Tibial nerve (tissue), 4 donors: ENCODE results near the gene SPG21. TPM values are rescaled to one million over a fixed set of nuclear protein-coding genes. Genes with fewer than 3 reads are reported as not detected.
A peak's percentile ranks its signal among the peaks of the same experiment; 100 is the strongest.

Experiments
- DNase-seq, 2 donors: peaks; one replicate each; pipeline ENCODE4 v3.0.0-alpha.2; 2019; ENCODE audit warnings: low spot score in 2 of 2
- H3K27ac ChIP-seq, 4 donors: fragments of 200-600 bp; sonication (generic) in 3 of 4; one replicate each; pipeline ENCODE4 v1.5.1; 2017 to 2019; ENCODE audit warnings: mild to moderate bottlenecking in 1 of 4
- H3K27me3 ChIP-seq, 2 donors: fragments of 200-600 bp; sonication (generic) in 1 of 2; one replicate each; pipeline versions ENCODE4 v1.5.1 to v1.6.0; 2017 to 2019
- H3K36me3 ChIP-seq, 3 donors: fragments of 200-600 bp; sonication (generic); one replicate each; pipeline ENCODE4 v1.5.1; 2018 to 2019
- H3K4me1 ChIP-seq, 4 donors: fragments of 200-600 bp; sonication (generic) in 3 of 4; one replicate each; pipeline ENCODE4 v1.5.1; 2017 to 2019
- H3K4me3 ChIP-seq, 4 donors: fragments of 200-600 bp; sonication (generic) in 3 of 4; one replicate each; pipeline ENCODE4 v1.5.1; 2017 to 2019; ENCODE audit warnings: mild to moderate bottlenecking in 1 of 4, moderate library complexity in 1 of 4
- H3K9me3 ChIP-seq, 4 donors: fragments of 200-600 bp; sonication (generic) in 3 of 4; one replicate each; pipeline ENCODE4 v1.5.1; 2017 to 2019
- CTCF ChIP-seq, 5 experiments: fragments of 200-600 bp in 3 of 5; fragments of 450-650 bp in 2 of 5; sonication (generic) in 3 of 5; IDR thresholded peaks; one replicate each; pipeline ENCODE4 v1.5.1; 2016 to 2019; ENCODE audit warnings: antibody characterized with exemption in 5 of 5, mild to moderate bottlenecking in 3 of 5, moderate library complexity in 2 of 5
- EP300 ChIP-seq, 2 donors: sonication (generic); formaldehyde crosslinking; IDR thresholded peaks; one replicate each; pipeline ENCODE4 v1.6.1; 2017; ENCODE audit warnings: antibody characterized with exemption in 2 of 2, mild to moderate bottlenecking in 1 of 2
- POLR2A ChIP-seq, 2 donors: fragments of 450-650 bp; IDR thresholded peaks; one replicate each; pipeline ENCODE4 v1.6.1; 2017; ENCODE audit warnings: antibody characterized with exemption in 2 of 2, mild to moderate bottlenecking in 2 of 2, moderate library complexity in 2 of 2
- WGBS, 2 donors: methylation state at CpG; one replicate each; pipeline ENCODE4 v1.1.5; 2018; 5-methylcytosine and 5-hydroxymethylcytosine counted together
- total RNA-seq, 4 donors: library from RNA; depleted of rRNA; stranded (reverse); fragments of >200 nt; gene quantifications; one replicate each; pipeline ENCODE4 v1.1.0, GENCODE V29; 2016

The SPG21 gene
- total RNA-seq, 4 donors from 2014 or later: 80.4 to 90.6 (median 86.3) TPM

GRCh38 chr15:65008983-65009382 is 19.3 kb upstream of the SPG21 start:
- Histone ChIP-seq H3K27ac (no peak overlapping the region), H3K36me3 (peaks cover 0 to 72% (median 10%) of the 10 kb centered on the region in 3 donors), H3K4me3 (no peak overlapping the region), H3K9me3 (peaks cover 0 to 6% (median 0%) of the 10 kb centered on the region in 4 donors), H3K27me3 (no peaks in the 10 kb centered on the region), H3K4me1 (no peaks in the 10 kb centered on the region)
- DNase-seq: no peak
- TF ChIP-seq EP300 (IDR thresholded peaks at IDR 0.05): no peak
- peak in 1 of 5 experiments; percentile 18 for TF ChIP-seq CTCF (IDR thresholded peaks at IDR 0.05)
- WGBS, 2 donors: 43 to 46% methylated on average over 2 of the region's 2 CpGs

GRCh38 chr15:65006876-65007275 is 17.2 kb upstream of the SPG21 start:
- Histone ChIP-seq H3K27ac (no peak overlapping the region), H3K4me3 (no peak overlapping the region), H3K9me3 (no peaks in the 10 kb centered on the region), H3K4me1 (no peaks in the 10 kb centered on the region), H3K27me3 (no peaks in the 10 kb centered on the region), H3K36me3 (peaks cover 0 to 73% (median 0%) of the 10 kb centered on the region in 3 donors)
- no peak for DNase-seq
- TF ChIP-seq POLR2A (IDR thresholded peaks at IDR 0.05): no peak
- TF ChIP-seq EP300 (IDR thresholded peaks at IDR 0.05): no peak
- TF ChIP-seq CTCF (IDR thresholded peaks at IDR 0.05): no peak
- WGBS, 2 donors: 86 to 89% methylated on average over 3 of the region's 3 CpGs

GRCh38 chr15:65004993-65005392 is 15.3 kb upstream of the SPG21 start:
- Histone ChIP-seq H3K4me1 (no peaks in the 10 kb centered on the region), H3K27ac (no peak overlapping the region), H3K9me3 (no peaks in the 10 kb centered on the region), H3K27me3 (no peaks in the 10 kb centered on the region), H3K4me3 (no peak overlapping the region), H3K36me3 (peaks cover 0 to 67% (median 0%) of the 10 kb centered on the region in 3 donors)
- WGBS, 2 donors: 63 to 68% methylated on average over 3 of the region's 3 CpGs
- no peak for DNase-seq
- TF ChIP-seq POLR2A (IDR thresholded peaks at IDR 0.05): no peak
- TF ChIP-seq EP300 (IDR thresholded peaks at IDR 0.05): no peak
- TF ChIP-seq CTCF (IDR thresholded peaks at IDR 0.05): no peak

- no peaks in the 10 kb centered on the region for H3K27me3 ChIP-seq
- no peaks in the 10 kb centered on the region for H3K4me1 ChIP-seq
- 90 to 94% methylated on average over 4 of the region's 4 CpGs for WGBS, 2 donors
- no peak overlapping the region for H3K4me3 ChIP-seq
- H3K27ac ChIP-seq: no peak overlapping the region
- no peaks in the 10 kb centered on the region for H3K9me3 ChIP-seq
- DNase-seq: no peak
- H3K36me3 ChIP-seq: peaks cover 0 to 21% (median 0%) of the 10 kb centered on the region in 3 donors
- TF ChIP-seq EP300 (IDR thresholded peaks at IDR 0.05) (no peak), CTCF (IDR thresholded peaks at IDR 0.05) (no peak), POLR2A (IDR thresholded peaks at IDR 0.05) (no peak)
These were observed 8.1 kb upstream of the SPG21 start for GRCh38 chr15:64997745-64998375.

GRCh38 chr15:64997066-64997465 is 7.4 kb upstream of the SPG21 start:
- TF ChIP-seq EP300 (IDR thresholded peaks at IDR 0.05) (no peak), POLR2A (IDR thresholded peaks at IDR 0.05) (no peak), CTCF (IDR thresholded peaks at IDR 0.05) (no peak)
- H3K9me3 ChIP-seq: no peaks in the 10 kb centered on the region
- H3K27ac ChIP-seq: no peak overlapping the region
- no peaks in the 10 kb centered on the region for H3K4me1 ChIP-seq
- H3K4me3 ChIP-seq: no peak overlapping the region
- no peaks in the 10 kb centered on the region for H3K27me3 ChIP-seq
- no peak for DNase-seq
- WGBS, 2 donors: 80 to 81% methylated on average over 5 of the region's 5 CpGs
- H3K36me3 ChIP-seq: peaks cover 0 to 13% (median 0%) of the 10 kb centered on the region in 3 donors
